Uterus (tissue), 4 donors: Measurements from ENCODE around the gene USP25. TPM values are rescaled to one million over a fixed set of nuclear protein-coding genes. Genes with fewer than 3 reads are reported as not detected.

ENCODE experiments used
- DNase-seq, 2 donors: peaks; one replicate each; pipeline ENCODE4 v3.0.0-alpha.2; 2019 to 2020
- H3K27ac ChIP-seq, 2 donors: fragments of 200-600 bp; sonication (generic); 1 replicate in 1 of 2; 2 replicates in 1 of 2; pipeline ENCODE4 v1.5.1; 2016 to 2018
- H3K27me3 ChIP-seq, 2 donors: fragments of 200-600 bp; sonication (generic); one replicate each; pipeline ENCODE4 v1.5.1; 2018 to 2019; ENCODE audit warnings: control low read depth in 1 of 2
- H3K36me3 ChIP-seq, 2 donors: fragments of 200-600 bp; sonication (generic); one replicate each; pipeline ENCODE4 v1.5.1; 2019; ENCODE audit warnings: control low read depth in 1 of 2
- H3K4me1 ChIP-seq, 2 donors: fragments of 200-600 bp; sonication (generic); one replicate each; pipeline ENCODE4 v1.5.1; 2018 to 2019; ENCODE audit warnings: control low read depth in 1 of 2
- H3K4me3 ChIP-seq, 2 donors: fragments of 200-600 bp; sonication (generic); 1 replicate in 1 of 2; 2 replicates in 1 of 2; pipeline ENCODE4 v1.5.1; 2018 to 2019; ENCODE audit warnings: mild to moderate bottlenecking in 1 of 2
- H3K9me3 ChIP-seq, 2 donors: fragments of 200-600 bp; sonication (generic); one replicate each; pipeline ENCODE4 v1.5.1; 2019; ENCODE audit warnings: control low read depth in 1 of 2
- CTCF ChIP-seq, 4 experiments: fragments of 200-600 bp in 2 of 4; fragments of 450-650 bp in 2 of 4; sonication (generic) in 2 of 4; IDR thresholded peaks; one replicate each; pipeline ENCODE4 v1.5.1; 2016 to 2019; ENCODE audit warnings: antibody characterized with exemption in 4 of 4, mild to moderate bottlenecking in 2 of 4, moderate library complexity in 1 of 4
- POLR2A ChIP-seq, 2 donors: fragments of 450-650 bp; IDR thresholded peaks; one replicate each; pipeline ENCODE4 v1.6.1; 2016; ENCODE audit warnings: antibody characterized with exemption in 2 of 2, mild to moderate bottlenecking in 1 of 2, moderate library complexity in 1 of 2
- intact Hi-C: fragments of 100-400 bp; cut with DNase I; formaldehyde crosslinking; loops from one replicate; pipeline ENCODE4 v1.15.1; 2023; ENCODE audit warnings: low total_unique reads
- total RNA-seq, 4 donors: library from RNA; depleted of rRNA in 3 of 4; stranded (reverse); fragments of >200 nt in 3 of 4; gene quantifications; one replicate each; pipeline versions ENCODE4 v1.1.0 to v1.2.4, GENCODE V29; 2014 to 2023
- donor health status: DM: yes; HTN: yes; CAD: no.

The USP25 gene
- total RNA-seq, 4 donors from 2014 or later = 34.6 to 97.5 (median 63.5) TPM

- no peak for DNase-seq
- Histone ChIP-seq H3K4me1 (no peaks in the 10 kb centered on the region), H3K36me3 (no peaks in the 10 kb centered on the region), H3K27me3 (no peaks in the 10 kb centered on the region), H3K27ac (no peak overlapping the region), H3K9me3 (no peaks in the 10 kb centered on the region), H3K4me3 (no peak overlapping the region)
- intact Hi-C loops = no loop called here
- TF ChIP-seq POLR2A (IDR thresholded peaks at IDR 0.05) (no peak), CTCF (IDR thresholded peaks at IDR 0.05) (peak in 1 of 4 experiments; percentile 7)
Observed at GRCh38 chr21:15929536-15929935, 199.8 kb downstream of the USP25 start.
